ENCODE data around the gene ABHD1.

Gene ABHD1

DNA sequence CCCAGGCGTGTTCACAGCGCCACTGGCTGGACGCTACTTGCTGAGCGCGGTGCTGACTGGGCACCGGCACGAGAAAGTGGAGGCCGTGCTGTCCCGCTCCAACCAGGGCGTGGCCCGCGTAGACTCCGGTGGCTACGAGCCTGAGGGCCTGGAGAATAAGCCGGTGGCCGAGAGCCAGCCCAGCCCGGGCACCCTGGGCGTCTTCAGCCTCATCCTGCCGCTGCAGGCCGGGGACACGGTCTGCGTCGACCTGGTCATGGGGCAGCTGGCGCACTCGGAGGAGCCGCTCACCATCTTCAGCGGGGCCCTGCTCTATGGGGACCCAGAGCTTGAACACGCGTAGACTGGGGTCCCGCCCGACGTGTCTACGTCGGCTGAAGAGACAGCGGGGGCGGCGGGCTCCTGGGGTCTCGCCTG lies 37.9 kb upstream of the ABHD1 start:
- Histone ChIP-seq H3K4me3 (ENCODE audit: low read depth, low read length) (peak overlapping the region; percentile 59), H3K36me3 (replicated peaks) (peaks cover 3% of the 10 kb centered on the region), H3K27me3 (replicated peaks) (no peaks in the 10 kb centered on the region), H3K27ac (peak overlapping the region; percentile 53)
- in situ Hi-C loops (cut with HindIII; ENCODE audit: low pct_ligation_motif_present, low sequenced_read_pairs) = no loop called here
- peak; percentile 50 for DNase-seq
- TF ChIP-seq, protein P1, sequence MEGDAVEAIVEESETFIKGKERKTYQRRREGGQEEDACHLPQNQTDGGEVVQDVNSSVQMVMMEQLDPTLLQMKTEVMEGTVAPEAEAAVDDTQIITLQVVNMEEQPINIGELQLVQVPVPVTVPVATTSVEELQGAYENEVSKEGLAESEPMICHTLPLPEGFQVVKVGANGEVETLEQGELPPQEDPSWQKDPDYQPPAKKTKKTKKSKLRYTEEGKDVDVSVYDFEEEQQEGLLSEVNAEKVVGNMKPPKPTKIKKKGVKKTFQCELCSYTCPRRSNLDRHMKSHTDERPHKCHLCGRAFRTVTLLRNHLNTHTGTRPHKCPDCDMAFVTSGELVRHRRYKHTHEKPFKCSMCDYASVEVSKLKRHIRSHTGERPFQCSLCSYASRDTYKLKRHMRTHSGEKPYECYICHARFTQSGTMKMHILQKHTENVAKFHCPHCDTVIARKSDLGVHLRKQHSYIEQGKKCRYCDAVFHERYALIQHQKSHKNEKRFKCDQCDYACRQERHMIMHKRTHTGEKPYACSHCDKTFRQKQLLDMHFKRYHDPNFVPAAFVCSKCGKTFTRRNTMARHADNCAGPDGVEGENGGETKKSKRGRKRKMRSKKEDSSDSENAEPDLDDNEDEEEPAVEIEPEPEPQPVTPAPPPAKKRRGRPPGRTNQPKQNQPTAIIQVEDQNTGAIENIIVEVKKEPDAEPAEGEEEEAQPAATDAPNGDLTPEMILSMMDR (IDR thresholded peaks at IDR 0.05; ENCODE audit: low read depth, low read length, missing control alignments) = peak; percentile 62

DNA sequence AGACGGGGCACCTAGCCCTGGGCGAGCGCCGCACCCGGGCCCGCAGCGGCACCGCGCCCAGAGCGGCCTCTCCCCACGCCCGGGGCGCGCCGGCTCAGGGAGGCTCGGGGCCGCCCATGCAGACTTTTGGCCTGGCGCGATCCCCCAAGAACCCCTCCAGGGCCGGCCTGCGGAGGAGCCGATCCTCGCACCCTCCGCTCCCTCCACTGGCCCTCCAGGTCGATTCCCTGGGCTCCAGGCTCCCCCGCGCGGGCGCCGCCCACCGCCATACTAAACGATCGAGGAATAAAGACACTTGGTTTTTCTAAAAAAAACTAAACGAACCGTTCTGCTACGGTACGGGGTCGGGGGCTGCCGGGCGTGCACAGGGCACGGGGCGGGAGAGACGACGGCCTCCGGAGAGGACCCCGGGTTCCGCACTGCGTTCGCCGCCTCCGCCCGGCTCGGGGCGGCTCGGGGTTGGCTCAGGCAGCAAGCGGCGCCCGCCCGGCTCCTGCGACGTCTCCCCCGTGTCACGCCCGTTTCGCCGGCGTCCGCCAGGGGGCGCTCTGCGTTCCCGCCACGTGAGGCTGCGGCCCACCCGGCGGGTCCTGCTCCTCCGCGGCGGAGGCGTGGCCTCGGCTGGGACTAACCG lies 37.4 kb upstream of the ABHD1 start:
- in situ Hi-C loops (cut with HindIII; ENCODE audit: low pct_ligation_motif_present, low sequenced_read_pairs) = no loop called here
- Histone ChIP-seq H3K36me3 (replicated peaks) (peaks cover 3% of the 10 kb centered on the region), H3K27me3 (replicated peaks) (no peaks in the 10 kb centered on the region), H3K4me3 (ENCODE audit: low read depth, low read length) (peak overlapping the region; percentile 59), H3K27ac (peak overlapping the region; percentile 53)
- peak; percentile 86 for DNase-seq
- TF ChIP-seq, protein P1 (IDR thresholded peaks at IDR 0.05; ENCODE audit: low read depth, low read length, missing control alignments) = peak; percentile 61

DNA sequence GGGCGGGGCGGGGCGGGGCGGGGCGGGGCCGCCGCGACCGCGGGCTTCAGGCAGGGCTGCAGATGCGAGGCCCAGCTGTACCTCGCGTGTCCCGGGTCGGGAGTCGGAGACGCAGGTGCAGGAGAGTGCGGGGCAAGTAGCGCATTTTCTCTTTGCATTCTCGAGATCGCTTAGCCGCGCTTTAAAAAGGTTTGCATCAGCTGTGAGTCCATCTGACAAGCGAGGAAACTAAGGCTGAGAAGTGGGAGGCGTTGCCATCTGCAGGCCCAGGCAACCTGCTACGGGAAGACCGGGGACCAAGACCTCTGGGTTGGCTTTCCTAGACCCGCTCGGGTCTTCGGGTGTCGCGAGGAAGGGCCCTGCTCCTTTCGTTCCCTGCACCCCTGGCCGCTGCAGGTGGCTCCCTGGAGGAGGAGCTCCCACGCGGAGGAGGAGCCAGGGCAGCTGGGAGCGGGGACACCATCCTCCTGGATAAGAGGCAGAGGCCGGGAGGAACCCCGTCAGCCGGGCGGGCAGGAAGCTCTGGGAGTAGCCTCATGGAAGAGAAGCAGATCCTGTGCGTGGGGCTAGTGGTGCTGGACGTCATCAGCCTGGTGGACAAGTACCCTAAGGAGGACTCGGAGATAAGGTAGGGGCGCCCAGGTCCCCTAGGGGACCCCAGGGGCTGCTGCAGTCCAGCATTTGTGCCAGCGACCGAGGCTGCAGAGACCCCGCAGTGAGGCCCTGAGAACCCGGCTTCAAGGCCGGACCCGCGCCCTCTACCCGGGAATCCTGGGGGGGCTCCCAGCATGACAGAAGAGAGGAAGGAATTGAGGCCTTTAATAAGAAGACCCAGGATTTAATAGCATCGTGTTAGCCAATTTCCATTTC lies 36.7 kb upstream of the ABHD1 start, which contains the start of gene KHK:
Gene KHK (plus strand): TSS at position 49 of the 870 bp plus-strand sequence. CDS start 488 bp downstream, at position 537.
- H3K36me3 ChIP-seq (replicated peaks) = peaks cover 3% of the 10 kb centered on the region
- H3K27me3 ChIP-seq (replicated peaks) = no peaks in the 10 kb centered on the region
- TF ChIP-seq, protein P1 (IDR thresholded peaks at IDR 0.05; ENCODE audit: low read depth, low read length, missing control alignments) = no peak
- peak within 1 kb of the TSS; percentile 53 for H3K27ac ChIP-seq
- in situ Hi-C loops (cut with HindIII; ENCODE audit: low pct_ligation_motif_present, low sequenced_read_pairs) = no loop called here
- DNase-seq = no peak
- H3K4me3 ChIP-seq (ENCODE audit: low read depth, low read length) = peak within 1 kb of the TSS; percentile 59

DNA sequence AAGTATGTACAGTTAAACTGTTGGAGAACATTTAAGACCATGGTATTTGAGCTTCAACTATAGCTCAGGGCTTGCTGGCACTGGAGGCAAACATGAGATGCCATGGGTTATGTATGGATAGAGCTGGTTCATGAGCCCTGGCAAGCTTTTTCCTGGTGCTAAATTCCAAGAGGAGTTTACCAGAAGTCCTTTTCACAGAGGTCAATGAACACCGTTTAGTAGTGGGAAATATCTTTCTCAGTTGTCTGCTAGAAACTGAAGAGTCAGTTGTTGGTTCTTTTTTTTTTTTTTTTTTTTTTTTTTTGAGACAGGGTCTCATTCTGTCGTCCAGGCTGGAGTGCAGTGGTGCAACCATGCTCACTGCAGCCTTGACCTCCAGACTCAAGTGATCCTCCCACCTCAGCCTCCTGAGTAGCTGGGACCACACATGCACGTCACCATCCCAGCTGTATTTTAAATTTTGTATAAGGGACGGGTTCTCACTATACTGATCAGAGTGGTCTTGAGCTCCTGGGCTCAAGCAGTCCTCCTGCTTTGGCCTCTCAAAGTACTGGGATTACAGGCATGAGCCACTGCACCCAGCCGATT lies 35.7 kb upstream of the ABHD1 start:
- Histone ChIP-seq H3K27ac (no peak overlapping the region), H3K4me3 (ENCODE audit: low read depth, low read length) (no peak overlapping the region), H3K27me3 (replicated peaks) (no peaks in the 10 kb centered on the region), H3K36me3 (replicated peaks) (peaks cover 3% of the 10 kb centered on the region)
- no peak for DNase-seq
- TF ChIP-seq, protein P1 (IDR thresholded peaks at IDR 0.05; ENCODE audit: low read depth, low read length, missing control alignments) = no peak
- in situ Hi-C loops (cut with HindIII; ENCODE audit: low pct_ligation_motif_present, low sequenced_read_pairs) = no loop called here

DNA sequence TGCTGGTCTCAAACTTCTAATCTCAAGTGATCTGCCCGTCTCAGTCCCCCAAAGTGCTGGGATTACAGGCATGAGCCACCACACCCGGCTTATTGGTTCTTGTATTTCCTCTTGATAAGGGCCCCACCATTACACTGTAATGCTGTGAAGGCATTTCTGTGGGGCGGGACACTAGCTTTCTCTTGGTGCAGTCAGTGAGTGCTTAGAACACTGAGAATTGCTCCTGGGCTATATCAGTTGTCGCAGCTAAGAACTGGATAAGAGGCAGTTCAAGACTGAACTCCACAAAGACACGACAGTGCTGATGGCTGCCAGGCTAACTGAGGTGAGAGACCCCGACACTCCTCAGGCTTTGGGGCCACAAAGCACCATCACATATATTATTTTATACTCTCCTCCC lies 35.0 kb upstream of the ABHD1 start:
- Histone ChIP-seq H3K27ac (no peak overlapping the region), H3K36me3 (replicated peaks) (no peaks in the 10 kb centered on the region), H3K4me3 (ENCODE audit: low read depth, low read length) (no peak overlapping the region), H3K27me3 (replicated peaks) (no peaks in the 10 kb centered on the region)
- in situ Hi-C loops (cut with HindIII; ENCODE audit: low pct_ligation_motif_present, low sequenced_read_pairs) = no loop called here
- no peak for DNase-seq
- TF ChIP-seq, protein P1 (IDR thresholded peaks at IDR 0.05; ENCODE audit: low read depth, low read length, missing control alignments) = no peak
